DND-41 (cell line): Measurements from ENCODE around the gene P4HB.

Source experiments
- ATAC-seq: fragments of 200-7000 bp; cut with Tn5 transposase; 3 replicates; pipeline ENCODE4 v1.9.1; 2021; ENCODE audit warnings: low read depth; ENCODE audit not compliant: insufficient read depth
- DNase-seq: peaks from one replicate; pipeline ENCODE4 v3.0.0-alpha.2; 2020
- H2AFZ ChIP-seq: 2 replicates; pipeline ENCODE4 v1.6.0; 2012; ENCODE audit warnings: low read depth, low read length
- H3K27ac ChIP-seq: 2 replicates; pipeline ENCODE4 v1.5.1; 2012; ENCODE audit warnings: low read length, inconsistent platforms
- H3K27me3 ChIP-seq: fragments of 200-600 bp; sonication (generic); 2 replicates; pipeline ENCODE4 v1.6.0; 2012; ENCODE audit warnings: low read length, mild to moderate bottlenecking, inconsistent platforms; ENCODE audit not compliant: insufficient read depth, poor library complexity
- H3K36me3 ChIP-seq: 2 replicates; pipeline ENCODE4 v1.5.1; 2012; ENCODE audit warnings: low read length, inconsistent platforms; ENCODE audit not compliant: insufficient read depth
- H3K4me1 ChIP-seq: 2 replicates; pipeline ENCODE4 v1.5.1; 2012; ENCODE audit warnings: mild to moderate bottlenecking, low read length; ENCODE audit not compliant: insufficient read depth
- H3K4me2 ChIP-seq: 2 replicates; pipeline ENCODE4 v1.6.0; 2012; ENCODE audit warnings: mild to moderate bottlenecking, moderate library complexity, low read length, inconsistent platforms; ENCODE audit not compliant: insufficient read depth
- H3K4me3 ChIP-seq, 2 experiments: fragments of 200-600 bp in 1 of 2; shearing (Covaris generic) in 1 of 2; 2 replicates each; pipeline ENCODE4 v1.5.1; 2012 to 2016; ENCODE audit warnings: inconsistent platforms in 2 of 2, low read length in 2 of 2, mild to moderate bottlenecking in 2 of 2, low read depth in 1 of 2, moderate library complexity in 1 of 2
- H3K79me2 ChIP-seq: 2 replicates; pipeline ENCODE4 v1.6.0; 2012; ENCODE audit warnings: low read length, inconsistent platforms; ENCODE audit not compliant: insufficient read depth
- H3K9ac ChIP-seq: 2 replicates; pipeline ENCODE4 v1.6.0; 2012; ENCODE audit warnings: low read depth, mild to moderate bottlenecking, inconsistent platforms, low read length, moderate library complexity
- H3K9me3 ChIP-seq: 2 replicates; pipeline ENCODE4 v1.5.1; 2012; ENCODE audit warnings: low read length, moderate library complexity, mild to moderate bottlenecking, inconsistent platforms; ENCODE audit not compliant: insufficient read depth, severe bottlenecking
- H4K20me1 ChIP-seq: 2 replicates; pipeline ENCODE4 v1.6.0; 2012; ENCODE audit warnings: low read length; ENCODE audit not compliant: insufficient read depth
- CTCF ChIP-seq: IDR thresholded peaks from 2 replicates; pipeline ENCODE4 v1.5.1; 2012; ENCODE audit warnings: borderline replicate concordance, low read length, moderate library complexity, mild to moderate bottlenecking; ENCODE audit not compliant: poor library complexity, severe bottlenecking; ENCODE audit errors: extremely low read depth
- EZH2 ChIP-seq: IDR thresholded peaks from 3 replicates; pipeline ENCODE4 v1.6.1; 2012; ENCODE audit warnings: borderline replicate concordance, low read depth, mild to moderate bottlenecking, moderate library complexity, low read length, inconsistent platforms; ENCODE audit not compliant: severe bottlenecking

P4HB gene

DNA sequence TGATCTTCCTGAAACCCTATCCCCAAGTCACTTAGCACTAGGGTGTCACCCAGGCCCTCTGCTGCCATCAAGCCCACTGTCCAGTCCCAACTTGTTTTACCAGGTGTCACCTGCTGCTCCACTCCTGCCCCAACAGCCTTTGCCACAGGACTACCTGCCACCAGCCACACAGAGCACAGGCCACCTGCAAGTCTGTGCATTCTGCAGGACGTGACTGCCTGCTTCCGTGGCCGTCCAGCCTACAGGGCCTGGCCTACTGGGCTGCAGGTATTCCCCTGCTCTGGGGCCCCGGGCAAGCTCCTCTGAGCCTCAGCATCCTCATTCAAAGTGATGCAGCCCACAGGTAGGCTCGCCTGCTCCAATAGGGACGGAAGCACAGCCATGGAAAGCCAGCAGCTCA lies 30.5 kb downstream of the P4HB start:
- no peak overlapping the region; the same call in 1 of the 2 replicates for H3K4me2 ChIP-seq
- H3K36me3 ChIP-seq, result no peaks in the 10 kb centered on the region; the same call in 1 of the 2 replicates
- TF ChIP-seq CTCF (no peak), EZH2 (no peak)
- peaks cover 59% of the 10 kb centered on the region for H3K79me2 ChIP-seq
- no peak overlapping the region for H2AFZ ChIP-seq
- no peaks in the 10 kb centered on the region for H3K27me3 ChIP-seq
- H3K9me3 ChIP-seq, result no peaks in the 10 kb centered on the region
- ATAC-seq, result no peak
- H3K4me1 ChIP-seq, result peaks cover 31% of the 10 kb centered on the region
- peaks cover 29% of the 10 kb centered on the region for H4K20me1 ChIP-seq
- no peak for DNase-seq
- H3K9ac ChIP-seq, result no peak overlapping the region
- no peak overlapping the region for H3K4me3 ChIP-seq
- H3K27ac ChIP-seq, result no peak overlapping the region

- DNase-seq (no peak), ATAC-seq (no peak)
- no peak for TF ChIP-seq CTCF
- Histone ChIP-seq H2AFZ (no peak overlapping the region), H3K4me1 (peaks cover 21% of the 10 kb centered on the region), H3K9me3 (no peaks in the 10 kb centered on the region), H4K20me1 (peaks cover 29% of the 10 kb centered on the region), H3K4me2 (no peak overlapping the region), H3K79me2 (peaks cover 55% of the 10 kb centered on the region), H3K36me3 (peaks cover 6% of the 10 kb centered on the region), H3K27ac (no peak overlapping the region), H3K27me3 (no peaks in the 10 kb centered on the region), H3K4me3 (no peak overlapping the region), H3K9ac (no peak overlapping the region)
Measured at GRCh38 chr17:81828656-81829055, 31.7 kb downstream of the P4HB start.

GRCh38 chr17:81825841-81826466 lies 34.4 kb downstream of the P4HB start:
- Histone ChIP-seq H3K27ac (no peak overlapping the region), H3K36me3 (peaks cover 20% of the 10 kb centered on the region), H3K4me2 (no peak overlapping the region), H3K79me2 (peaks cover 36% of the 10 kb centered on the region), H2AFZ (no peak overlapping the region), H3K4me1 (peaks cover 20% of the 10 kb centered on the region), H3K9ac (no peak overlapping the region), H3K9me3 (no peaks in the 10 kb centered on the region), H4K20me1 (peaks cover 25% of the 10 kb centered on the region), H3K4me3 (no peak overlapping the region), H3K27me3 (no peaks in the 10 kb centered on the region)
- DNase-seq (no peak), ATAC-seq (no peak)
- no peak for TF ChIP-seq EZH2
- TF ChIP-seq CTCF, result peak; percentile 10
